NOMO-1 (cell line): ENCODE data around the gene STRADA.

Experiments used
- DNase-seq, 2 experiments: peaks; one replicate each; lab custom pipeline; 2025; ENCODE audit not compliant: unreplicated experiment in 2 of 2; lab: John Stamatoyannopoulos, UW

Gene STRADA, protein sequence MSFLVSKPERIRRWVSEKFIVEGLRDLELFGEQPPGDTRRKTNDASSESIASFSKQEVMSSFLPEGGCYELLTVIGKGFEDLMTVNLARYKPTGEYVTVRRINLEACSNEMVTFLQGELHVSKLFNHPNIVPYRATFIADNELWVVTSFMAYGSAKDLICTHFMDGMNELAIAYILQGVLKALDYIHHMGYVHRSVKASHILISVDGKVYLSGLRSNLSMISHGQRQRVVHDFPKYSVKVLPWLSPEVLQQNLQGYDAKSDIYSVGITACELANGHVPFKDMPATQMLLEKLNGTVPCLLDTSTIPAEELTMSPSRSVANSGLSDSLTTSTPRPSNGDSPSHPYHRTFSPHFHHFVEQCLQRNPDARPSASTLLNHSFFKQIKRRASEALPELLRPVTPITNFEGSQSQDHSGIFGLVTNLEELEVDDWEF

DNA sequence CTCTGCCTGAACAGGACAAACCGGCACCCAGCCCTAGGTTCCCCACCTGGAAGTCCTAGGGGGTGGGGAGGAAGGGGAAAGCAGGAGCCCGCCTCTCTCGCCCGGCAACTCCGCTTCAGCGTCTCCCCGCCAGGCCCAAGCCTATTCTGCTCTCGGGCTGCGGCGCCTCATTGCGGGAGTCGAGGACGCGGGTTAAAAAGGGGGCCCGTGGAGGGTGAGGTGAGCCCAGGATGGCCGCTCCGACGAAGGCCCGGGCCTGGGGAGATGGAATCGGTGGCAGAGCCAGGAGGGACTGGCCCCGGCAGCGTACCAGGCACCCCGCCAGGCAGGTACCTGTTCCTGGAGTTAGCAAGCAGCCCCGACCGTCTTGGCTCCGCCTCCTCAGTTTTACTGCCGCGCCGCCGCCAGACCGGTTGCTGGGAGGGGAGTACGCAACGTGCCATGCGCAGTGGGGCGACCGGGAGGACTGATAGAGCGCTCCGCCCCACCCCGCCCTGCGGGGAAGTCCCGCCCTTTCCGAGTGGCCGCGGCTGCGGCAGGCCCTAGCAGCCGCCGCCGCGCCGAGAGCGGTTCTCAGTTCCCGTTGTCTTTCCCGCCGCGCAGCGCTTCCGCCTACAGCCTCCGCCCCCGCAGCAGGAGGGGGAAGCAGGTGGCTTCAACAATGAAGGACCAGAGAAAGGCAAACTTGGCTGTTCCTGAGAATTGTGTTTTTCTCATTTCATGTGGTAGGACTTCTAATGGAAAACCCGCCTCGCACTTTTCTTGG lies at the start of gene STRADA:
Gene STRADA, minus strand, starts transcription at position 392 of the 766 bp plus-strand sequence. CDS start 13,430 bp downstream, outside the sequence.
- DNase-seq: peak; percentile 98 to 99

DNA sequence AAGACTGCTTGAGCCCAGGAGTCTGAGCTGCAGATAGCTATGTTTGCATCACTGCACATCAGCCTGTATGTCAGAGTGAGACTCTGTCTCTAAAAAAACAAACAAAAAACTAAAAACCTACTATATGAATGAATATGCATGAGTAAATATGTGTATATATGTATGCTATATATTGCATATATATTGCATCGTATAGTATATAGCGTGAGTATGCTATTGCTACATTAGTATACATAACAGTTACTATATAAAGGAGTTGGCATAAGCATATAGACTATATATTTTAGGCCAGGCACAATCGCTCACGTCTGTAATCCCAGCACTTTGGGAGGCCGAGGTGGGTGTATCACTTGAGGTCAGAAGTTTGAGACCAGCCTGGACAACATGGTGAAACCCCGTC lies 48.5 kb upstream of the STRADA start:
- no peak for DNase-seq

DNA sequence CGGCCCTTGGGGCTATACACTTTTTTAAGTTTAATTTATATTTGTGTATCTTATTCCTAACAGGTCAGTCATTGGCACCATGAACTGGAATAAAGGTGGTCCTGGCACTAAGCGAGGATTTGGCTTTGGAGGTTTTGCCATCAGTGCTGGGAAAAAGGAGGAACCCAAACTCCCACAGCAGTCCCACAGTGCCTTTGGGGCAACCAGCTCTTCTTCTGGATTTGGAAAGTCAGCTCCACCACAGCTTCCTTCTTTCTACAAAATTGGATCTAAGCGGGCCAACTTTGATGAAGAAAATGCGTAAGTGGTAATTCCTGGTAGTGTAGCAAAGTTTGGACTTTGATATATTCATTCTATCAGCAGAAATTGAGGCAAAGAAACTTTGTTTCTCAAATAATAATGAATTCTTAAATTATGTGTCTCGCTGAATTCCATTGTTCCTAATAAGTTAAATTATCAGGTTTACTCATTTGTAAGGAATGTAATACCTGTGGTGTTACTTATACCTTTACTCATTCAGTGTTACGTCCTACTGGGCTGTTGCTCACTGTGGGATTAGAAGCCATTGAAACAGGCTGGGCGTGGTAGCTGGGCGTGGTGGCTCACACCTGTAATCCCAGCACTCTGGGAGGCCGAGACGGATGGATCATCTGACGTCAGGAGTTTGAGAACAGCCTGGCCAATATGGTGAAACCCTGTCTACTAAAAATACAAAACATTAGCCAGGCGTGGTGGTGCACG lies 45.5 kb upstream of the STRADA start:
- DNase-seq: no peak

DNA sequence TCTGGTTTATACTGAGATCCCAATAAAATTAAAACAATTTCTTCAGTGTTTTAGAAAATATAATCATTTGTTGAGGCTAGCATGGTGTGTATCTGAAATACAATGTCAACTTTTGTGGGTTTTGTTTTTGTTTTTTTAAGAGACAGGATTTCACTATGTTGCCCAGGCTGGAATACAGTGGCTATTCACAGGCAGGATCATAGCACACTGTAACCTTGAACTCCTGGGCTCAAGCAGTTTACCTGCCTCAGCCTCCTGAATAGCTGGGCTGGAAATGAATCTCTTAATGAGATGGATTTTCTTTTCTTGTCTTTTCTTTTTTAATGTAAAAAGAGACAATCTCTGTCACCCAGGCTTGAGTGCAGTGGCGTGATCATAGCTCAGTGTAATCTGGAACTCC lies 44.5 kb upstream of the STRADA start:
- DNase-seq: no peak

DNA sequence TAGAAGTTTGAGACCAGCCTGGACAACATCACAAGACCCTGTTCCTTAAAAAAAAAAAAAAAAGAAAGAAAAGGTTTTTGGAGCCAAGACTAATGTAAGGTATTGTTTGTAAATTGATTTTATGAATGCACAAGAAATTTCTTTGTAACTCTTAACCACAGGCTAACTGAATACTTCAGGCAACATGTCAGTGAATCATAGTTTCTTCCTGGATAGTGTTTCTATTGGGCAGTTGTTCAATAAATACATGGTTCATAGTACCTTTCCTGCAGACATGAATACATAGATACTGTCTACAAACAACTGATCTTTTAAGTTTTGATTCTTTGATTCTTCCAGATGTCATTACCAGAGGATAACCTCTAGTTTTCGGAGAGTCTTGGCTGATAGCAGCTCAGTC lies 44.0 kb upstream of the STRADA start:
- no peak for DNase-seq

DNA sequence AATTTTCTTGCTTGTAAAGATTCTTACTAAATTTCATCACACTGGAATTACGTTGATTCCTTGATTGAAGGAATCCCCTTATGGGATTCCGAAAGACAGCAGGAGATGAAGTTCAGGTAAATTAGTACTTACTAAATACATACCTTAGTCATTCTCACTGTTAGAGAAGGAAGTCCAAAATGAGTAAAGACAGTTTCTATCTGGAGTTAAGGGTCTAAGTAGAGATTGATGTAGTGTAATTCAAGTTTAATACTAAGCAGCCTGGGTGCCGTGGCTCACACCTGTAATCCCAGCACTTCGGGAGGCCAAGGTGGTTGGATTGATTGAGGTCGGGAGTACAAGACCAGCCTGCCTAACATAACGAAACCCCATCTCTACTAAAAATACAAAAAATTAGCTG lies 41.9 kb upstream of the STRADA start:
- no peak for DNase-seq

DNA sequence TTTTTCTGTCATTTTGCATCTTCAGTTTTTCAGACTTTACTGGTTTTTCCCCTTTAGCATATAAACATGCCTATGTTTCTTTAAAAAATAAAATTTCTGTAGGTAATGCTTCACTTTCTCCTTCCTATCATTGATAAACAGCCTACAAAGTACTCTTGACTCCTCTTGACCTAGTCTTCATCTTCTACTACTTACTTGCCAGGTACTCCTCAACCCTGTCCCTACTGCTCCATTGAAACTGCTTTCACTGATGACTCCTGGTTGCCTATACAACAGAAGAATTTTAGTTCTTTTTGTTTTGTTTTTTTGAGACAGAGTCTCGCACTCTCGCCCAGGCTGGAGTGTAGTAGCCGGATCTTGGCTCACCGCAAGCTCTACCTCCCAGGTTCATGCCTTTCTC lies 39.3 kb upstream of the STRADA start:
- no peak for DNase-seq

DNA sequence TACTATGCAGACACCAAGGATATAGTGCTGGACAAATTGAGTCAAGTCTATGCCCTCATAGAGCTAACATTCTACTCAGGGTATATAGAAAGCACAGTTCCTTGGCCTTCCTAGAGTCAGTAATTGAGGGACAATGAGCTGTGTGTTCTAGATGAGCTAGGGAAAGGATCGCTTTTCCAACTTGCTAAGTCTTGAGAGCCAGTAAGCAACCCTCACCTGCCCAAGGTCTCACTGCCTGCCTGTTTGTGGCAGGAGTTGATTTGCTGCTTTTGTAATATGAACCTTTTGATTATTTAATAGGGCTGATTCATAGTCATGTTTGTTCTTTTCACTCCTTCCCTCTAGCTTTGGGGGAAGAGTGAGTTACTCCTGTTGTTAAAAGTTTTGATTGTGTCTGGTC lies 38.9 kb upstream of the STRADA start:
- DNase-seq: no peak

DNA sequence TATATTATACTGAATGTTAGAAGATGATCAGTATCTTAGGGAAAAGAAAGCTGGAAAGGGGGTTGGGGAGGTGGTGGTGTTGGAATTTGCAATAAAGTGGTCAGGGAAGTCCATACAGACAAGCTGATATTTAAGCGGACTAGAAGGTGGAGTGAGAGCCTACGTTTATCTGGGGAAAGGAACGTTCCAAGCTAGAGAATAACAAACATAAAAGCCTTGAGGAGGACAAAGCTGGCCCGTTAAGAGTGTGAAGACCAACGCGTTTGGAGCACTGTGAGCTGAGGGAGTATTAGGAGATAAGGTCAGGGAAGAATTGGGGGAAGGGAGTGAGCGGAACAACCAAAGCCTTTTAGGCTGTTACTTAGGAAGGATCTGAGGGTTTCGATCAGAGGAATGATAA lies 33.8 kb upstream of the STRADA start:
- no peak for DNase-seq

DNA sequence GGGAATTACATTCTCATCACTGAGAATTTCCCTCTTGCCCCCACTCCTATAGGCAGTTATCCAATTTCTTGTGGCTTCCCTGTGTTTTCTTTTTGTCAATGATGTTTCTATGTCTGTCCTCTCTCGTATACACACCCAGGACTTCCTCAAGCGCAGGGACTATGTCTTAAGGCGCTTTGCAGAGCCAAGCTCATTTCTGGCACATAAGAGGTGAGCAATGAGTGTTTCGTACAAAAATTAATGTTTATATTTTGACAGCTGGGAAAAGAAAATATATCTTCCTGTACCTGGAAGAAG lies 33.3 kb upstream of the STRADA start:
- DNase-seq: peak; percentile 29 to 51

DNA sequence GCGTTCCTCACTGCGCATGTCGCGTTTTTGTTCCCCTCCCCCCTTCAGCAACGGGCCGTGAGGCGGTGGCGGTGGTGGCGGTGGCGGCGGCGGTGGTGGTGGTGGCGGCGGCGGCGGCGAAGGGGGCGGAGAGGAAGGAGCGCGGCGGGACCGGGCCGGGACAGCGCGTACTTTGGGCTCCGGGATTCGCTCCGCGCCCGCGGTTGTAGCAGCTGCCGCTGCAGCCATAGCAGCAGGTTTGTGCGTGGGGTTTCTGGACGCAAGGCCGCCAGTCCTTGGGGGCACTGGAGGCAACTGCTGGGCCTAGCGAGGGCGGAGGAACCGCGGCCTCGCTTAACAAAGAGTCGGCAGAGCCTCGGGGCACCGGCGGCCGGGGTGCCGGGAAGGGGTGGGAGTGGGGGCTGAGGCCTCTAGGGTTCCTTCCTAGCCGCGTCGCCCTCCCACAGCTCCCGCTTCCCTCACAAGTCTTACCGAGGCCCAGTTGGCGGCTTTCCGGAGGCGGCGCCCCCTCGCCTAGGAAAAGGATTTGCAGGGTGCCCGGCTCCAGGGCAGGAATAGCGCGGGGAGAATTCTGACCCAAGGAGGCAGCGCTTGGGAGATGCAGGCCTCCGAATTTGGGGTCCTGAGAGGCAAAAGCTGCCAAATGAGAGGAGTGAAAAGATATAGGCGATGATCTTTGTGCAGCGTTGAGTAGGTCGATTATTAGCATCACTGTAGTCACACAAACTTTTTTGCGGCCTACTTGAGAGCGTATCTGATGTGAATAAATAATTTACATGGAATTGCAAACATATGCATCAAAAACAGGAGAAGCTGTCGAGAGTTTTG lies 32.8 kb upstream of the STRADA start, which contains the start of gene DDX42:
Gene DDX42, plus strand, starts transcription at position 30 of the 828 bp plus-strand sequence. CDS start 12,880 bp downstream, outside the sequence.
- peak; percentile 31 to 54 for DNase-seq

DNA sequence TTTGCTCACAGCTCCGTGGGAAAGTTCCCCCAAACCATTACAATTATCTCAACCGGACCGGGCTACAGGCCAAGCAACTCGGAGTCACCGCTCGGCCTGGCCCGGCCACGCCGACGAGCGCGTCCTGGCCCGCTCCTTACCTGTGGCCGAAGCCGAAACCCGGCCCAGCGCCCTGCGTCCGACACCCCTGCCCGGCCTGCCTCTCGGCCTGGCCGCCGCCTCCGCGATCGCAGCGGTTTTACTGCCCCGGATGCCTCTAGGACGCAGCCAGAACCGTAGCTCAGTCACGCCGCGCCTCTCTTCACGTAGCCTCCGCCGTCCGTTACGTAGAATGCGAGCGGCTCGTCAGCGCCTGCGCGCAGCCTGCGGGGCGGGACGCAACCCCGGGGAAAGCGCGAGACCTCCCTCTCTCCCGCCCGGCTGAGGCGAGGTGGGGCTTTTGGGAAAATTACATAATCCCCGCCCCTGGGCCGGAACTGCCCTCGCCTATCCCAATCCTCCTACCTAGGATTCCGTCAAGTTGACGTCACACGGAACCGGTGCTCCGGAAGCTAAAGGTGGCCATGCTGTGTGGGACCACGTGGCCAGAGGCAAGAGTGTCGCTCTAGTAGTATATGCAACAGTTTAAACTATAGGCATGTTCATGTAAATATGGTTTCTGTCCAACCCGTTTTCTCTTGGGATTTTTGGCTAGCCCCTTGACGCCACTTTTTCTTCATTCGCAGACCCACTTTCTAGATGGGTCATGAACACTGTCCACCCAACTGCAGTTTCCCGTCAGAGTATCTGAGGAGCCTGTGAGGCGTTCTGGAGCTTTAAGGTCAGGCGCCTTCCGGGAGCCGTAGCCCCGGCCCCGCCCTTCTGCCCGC lies 31.9 kb upstream of the STRADA start, which contains the start of gene CCDC47:
Gene CCDC47, minus strand, starts transcription at position 326 of the 869 bp plus-strand sequence. CDS start 7,422 bp downstream, outside the sequence.
- DNase-seq: peak; percentile 97 to 98

DNA sequence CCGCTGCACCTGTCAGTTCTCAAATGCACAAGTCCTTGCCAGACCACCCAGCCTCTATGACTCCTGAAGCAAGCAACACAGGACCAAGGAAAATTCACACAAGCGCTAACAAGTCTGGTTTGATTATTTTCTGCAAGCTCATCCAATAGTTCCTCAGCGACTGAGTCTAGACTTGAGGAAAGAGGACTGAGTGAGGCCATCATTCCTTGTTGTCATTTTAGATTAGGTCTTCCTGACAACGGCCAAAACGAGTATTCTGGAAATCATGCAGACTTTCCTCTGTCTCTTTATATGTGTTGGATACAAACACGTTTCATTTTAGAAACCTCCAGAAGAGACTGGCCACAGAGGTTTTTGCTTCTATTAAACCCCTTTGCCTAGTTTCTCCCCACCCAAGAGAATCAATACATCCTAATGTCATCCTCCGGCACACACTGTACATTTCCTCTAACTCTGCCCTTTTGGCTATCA lies 31.2 kb upstream of the STRADA start:
- peak; percentile 22 to 34 for DNase-seq

DNA sequence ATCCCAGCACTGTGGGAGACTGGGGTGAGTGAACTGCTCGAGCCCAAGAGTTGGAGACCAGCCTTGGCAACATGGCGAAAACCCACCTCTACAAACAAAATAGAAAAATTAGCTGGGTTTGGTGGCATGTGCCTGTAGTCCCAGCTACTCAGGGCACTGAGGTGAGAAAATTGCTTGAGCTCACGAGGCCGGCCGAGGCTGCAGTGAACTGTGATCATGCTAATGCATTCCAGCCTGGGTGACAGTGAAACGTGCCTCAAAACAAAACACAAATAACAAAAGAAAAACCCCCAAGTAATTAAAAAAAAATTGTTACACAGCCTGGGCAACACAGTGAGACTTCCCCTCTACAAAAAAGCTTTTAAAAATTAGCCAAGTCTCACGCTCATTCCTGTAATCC lies 26.8 kb upstream of the STRADA start:
- no peak for DNase-seq

DNA sequence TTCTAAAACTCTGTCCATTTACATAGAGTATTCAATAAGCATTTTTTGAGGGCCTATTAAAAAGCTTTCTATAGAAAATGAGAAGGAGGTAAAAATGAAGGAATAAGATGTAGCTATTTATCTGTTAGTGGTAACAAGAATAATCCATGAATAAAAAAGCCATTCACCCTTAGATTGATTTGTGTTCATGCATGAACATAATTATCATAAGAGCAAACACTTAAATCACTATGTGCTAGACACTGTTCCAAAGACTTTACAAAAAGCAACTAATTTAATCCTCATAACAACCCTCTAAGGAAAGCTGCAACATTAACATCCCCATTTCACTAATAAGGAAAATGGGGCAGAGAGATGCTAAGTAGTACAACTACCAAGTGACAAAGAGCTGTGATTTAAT lies 25.2 kb upstream of the STRADA start:
- no peak for DNase-seq

DNA sequence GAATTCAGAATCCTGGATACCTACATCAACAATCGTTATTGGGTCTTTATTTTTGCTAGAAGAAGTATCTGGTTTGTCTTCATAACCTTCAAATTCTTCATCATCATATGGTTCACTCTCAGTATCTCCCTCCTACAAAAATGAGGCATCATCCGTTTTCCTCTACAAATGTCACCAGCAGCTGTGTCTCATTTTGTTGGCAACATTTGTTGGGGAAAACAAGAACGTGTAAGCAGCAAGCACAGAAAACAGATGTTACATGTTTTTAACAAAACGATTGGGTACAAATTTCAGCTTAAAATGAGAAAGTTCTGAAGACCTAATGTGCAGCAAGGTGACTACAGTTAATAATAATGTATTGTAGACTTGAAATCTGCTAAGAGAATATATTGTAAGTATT lies 23.1 kb upstream of the STRADA start:
- DNase-seq: no peak

DNA sequence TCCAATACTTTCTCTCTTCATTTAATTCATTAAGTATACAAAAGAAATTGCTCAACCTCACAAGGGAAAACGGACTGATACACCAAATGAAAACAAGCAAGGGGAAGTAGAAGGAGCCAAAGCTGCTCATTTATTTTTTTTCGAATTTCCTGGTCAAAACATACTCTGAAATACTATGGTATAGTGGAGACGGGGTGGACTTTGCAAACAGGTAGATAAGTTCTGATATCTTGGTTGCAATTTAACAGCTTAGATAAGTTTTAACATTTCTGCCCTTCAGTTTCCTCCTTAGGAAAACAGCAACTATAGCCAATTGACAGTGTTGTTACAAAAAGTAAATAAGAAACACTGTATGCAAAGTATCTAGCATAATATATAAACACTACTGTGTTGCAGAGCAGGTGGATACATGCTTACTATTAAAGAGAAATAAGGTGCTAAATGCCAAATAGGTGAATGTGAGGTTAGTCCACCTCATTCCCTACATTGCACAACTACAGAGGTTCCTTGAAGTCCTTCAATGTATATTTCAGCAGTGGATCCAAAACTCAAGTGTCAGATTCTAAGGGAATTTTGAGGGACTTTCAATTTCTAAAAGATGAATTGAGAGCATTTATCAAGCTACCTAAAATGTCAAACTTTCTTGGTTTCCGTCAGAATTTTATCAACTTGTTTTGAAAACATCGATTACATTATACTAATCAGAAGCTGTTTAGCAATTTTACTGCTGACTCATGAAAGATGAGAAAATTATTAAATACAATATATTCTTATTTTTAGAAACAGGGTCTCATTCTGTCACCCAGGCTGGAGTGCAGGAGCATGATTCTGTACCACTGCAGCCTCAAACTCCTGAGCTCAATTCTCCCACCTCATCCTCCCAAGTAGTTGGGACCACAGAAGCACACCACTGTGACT lies 20.8 kb upstream of the STRADA start:
- peak; percentile 24 to 48 for DNase-seq
